ENCODE data around the gene WNT10A.
A peak's percentile ranks its signal among the peaks of the same experiment; 100 is the strongest.

WNT10A gene

GRCh38 chr2:218858138-218858445 lies 22.6 kb upstream of the WNT10A start:
- DNase-seq = no peak

GRCh38 chr2:218858671-218859555 lies 21.7 kb upstream of the WNT10A start:
- DNase-seq = no peak

GRCh38 chr2:218859556-218859987 lies 21.1 kb upstream of the WNT10A start, which contains the start of gene WNT6:
WNT6 (plus strand) TSS chr2:218859805; CDS start chr2:218860038, 233 bp downstream.
- no peak for DNase-seq

GRCh38 chr2:218859988-218860831 lies 20.4 kb upstream of the WNT10A start:
- no peak for DNase-seq

- DNase-seq = peak; percentile 92
These were observed 19.7 kb upstream of the WNT10A start for GRCh38 chr2:218860950-218861381.

- DNase-seq = no peak
These were observed 18.9 kb upstream of the WNT10A start for GRCh38 chr2:218861645-218862318.

GRCh38 chr2:218863021-218863520 lies 17.6 kb upstream of the WNT10A start:
- no peak for DNase-seq

- no peak for DNase-seq
These were observed 15.3 kb upstream of the WNT10A start for GRCh38 chr2:218865396-218865795.

GRCh38 chr2:218865999-218866398 lies 14.7 kb upstream of the WNT10A start:
- DNase-seq = no peak

- no peak for DNase-seq
These were observed 12.8 kb upstream of the WNT10A start for GRCh38 chr2:218867900-218868299.

- no peak for DNase-seq
These were observed 11.6 kb upstream of the WNT10A start for GRCh38 chr2:218869064-218869463.

- DNase-seq = no peak
These were observed 9.7 kb upstream of the WNT10A start for GRCh38 chr2:218870984-218871344.

- DNase-seq = no peak
These were observed 9.0 kb upstream of the WNT10A start for GRCh38 chr2:218871345-218872302.

GRCh38 chr2:218872645-218873358 lies 7.8 kb upstream of the WNT10A start:
- DNase-seq = no peak

- DNase-seq = no peak
These were observed 7.1 kb upstream of the WNT10A start for GRCh38 chr2:218873359-218874194.

- DNase-seq = no peak
These were observed 4.9 kb upstream of the WNT10A start for GRCh38 chr2:218875692-218876246.

GRCh38 chr2:218876562-218877219 lies 4.0 kb upstream of the WNT10A start:
- peak; percentile 14 for DNase-seq

- no peak for DNase-seq
These were observed 3.3 kb upstream of the WNT10A start for GRCh38 chr2:218877331-218877730.

- no peak for DNase-seq
These were observed 2.8 kb upstream of the WNT10A start for GRCh38 chr2:218877891-218878290.

Data from NCI-H524 treated with DMSO at 0.1 percent for 48 hours (cell line).